Mammary epithelial cell (primary cell): ENCODE data around the gene NADK.

Experiments
- CTCF ChIP-seq, 2 donors: IDR thresholded peaks in 1 of 2; conservative IDR thresholded peaks in 1 of 2; 2 replicates each; pipeline ENCODE4 v1.5.1; 2011 to 2012; ENCODE audit warnings: inconsistent platforms in 2 of 2, low read length in 2 of 2, mild to moderate bottlenecking in 2 of 2, control low read depth in 1 of 2, low read depth in 1 of 2; ENCODE audit not compliant: insufficient read depth in 1 of 2; ENCODE audit errors: extremely low read depth in 1 of 2
- EZH2 ChIP-seq: IDR thresholded peaks from 2 replicates; pipeline ENCODE4 v1.6.1; 2012; ENCODE audit warnings: low read length, inconsistent platforms, borderline replicate concordance

GRCh38 chr1:1770102-1770501 lies 8.2 kb downstream of the NADK start:
- no peak for TF ChIP-seq CTCF (conservative IDR thresholded peaks at IDR 0.05 in 1 of 2, IDR thresholded peaks at IDR 0.05 in 1 of 2; ENCODE audit: extremely low read depth in 1 of 2, insufficient read depth in 1 of 2, low read depth in 1 of 2, low read length in 2 of 2)
- no peak for TF ChIP-seq EZH2
